ENCODE results near the gene LMO7. TPM values are rescaled to one million over a fixed set of nuclear protein-coding genes. Genes with fewer than 3 reads are reported as not detected.

The LMO7 gene
- total and polyA plus RNA-seq, 3 donors from 2014 or later = 39.1 to 132 (median 111) TPM

DNA sequence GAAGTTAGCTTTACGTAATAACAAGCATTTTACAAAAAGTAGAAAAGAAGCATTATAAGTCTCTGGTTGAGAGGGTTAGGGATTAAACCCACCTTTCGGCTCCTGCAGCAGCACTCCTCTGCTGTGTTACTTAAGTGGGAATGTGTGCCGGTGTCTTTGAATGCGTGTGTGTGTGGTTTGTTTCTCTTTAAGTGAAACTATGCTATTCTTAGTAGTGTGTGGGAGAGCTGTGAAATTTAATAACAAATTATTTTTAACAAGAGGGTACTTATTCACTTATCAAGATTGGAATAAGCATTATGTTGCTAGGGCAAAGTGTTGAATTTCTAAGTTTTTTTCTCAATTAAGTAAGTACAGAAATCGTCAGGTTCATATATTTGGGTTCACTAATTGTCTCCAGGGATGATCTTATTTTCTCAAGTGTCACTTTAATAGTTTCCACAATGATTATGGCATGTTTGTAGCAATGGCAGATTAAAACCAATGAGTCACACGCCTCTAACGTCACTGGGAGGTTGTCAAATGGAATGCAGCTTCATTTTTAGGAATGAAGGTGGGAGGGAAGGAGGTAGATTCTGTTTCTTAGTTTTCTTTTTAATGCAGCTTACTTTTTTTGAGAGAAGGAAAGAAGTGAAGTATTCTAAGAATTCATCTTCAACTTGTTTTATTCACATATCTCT is 151.3 kb downstream of the LMO7 start:
- peaks cover 21% of the 10 kb centered on the region for H3K4me1 ChIP-seq

DNA sequence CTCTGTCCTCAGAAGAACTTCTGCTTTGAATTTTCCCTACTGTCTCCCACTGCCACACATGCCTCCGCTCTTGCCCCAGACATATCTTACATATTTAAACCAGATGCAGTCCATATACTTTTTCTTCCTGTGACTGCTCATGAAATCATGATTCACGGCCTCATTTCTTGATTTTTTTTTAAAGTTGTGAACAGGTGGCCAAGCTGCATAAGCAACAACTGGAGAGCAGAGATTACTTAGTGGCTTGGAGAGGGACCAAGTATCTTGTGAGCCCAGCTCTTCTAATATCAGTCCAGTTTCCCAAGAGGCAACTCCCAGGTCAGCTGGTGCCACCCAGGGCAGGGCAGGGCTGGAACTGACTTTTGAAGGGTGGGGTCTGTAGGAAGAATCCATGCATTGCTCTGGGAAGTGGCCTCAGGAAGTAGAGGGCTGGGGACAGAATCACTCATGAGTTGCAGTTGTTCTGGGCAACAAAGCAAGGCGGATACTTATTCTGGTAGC is 152.4 kb downstream of the LMO7 start:
- H3K27me3 ChIP-seq = no peaks in the 10 kb centered on the region
- peaks cover 21% of the 10 kb centered on the region for H3K4me1 ChIP-seq
- intact Hi-C loops (cut with DNase I; ENCODE audit: low total_unique reads) = no loop called here
- DNase-seq = no peak
- H3K9me3 ChIP-seq = no peaks in the 10 kb centered on the region
- no peak overlapping the region for H3K4me3 ChIP-seq
- WGBS, 2 donors = 52 to 79% methylated on average over 3 of the region's 3 CpGs
- H3K36me3 ChIP-seq (ENCODE audit: low read depth, missing control alignments) = no peaks in the 10 kb centered on the region
- H3K27ac ChIP-seq = no peak overlapping the region
- TF ChIP-seq, protein P1, sequence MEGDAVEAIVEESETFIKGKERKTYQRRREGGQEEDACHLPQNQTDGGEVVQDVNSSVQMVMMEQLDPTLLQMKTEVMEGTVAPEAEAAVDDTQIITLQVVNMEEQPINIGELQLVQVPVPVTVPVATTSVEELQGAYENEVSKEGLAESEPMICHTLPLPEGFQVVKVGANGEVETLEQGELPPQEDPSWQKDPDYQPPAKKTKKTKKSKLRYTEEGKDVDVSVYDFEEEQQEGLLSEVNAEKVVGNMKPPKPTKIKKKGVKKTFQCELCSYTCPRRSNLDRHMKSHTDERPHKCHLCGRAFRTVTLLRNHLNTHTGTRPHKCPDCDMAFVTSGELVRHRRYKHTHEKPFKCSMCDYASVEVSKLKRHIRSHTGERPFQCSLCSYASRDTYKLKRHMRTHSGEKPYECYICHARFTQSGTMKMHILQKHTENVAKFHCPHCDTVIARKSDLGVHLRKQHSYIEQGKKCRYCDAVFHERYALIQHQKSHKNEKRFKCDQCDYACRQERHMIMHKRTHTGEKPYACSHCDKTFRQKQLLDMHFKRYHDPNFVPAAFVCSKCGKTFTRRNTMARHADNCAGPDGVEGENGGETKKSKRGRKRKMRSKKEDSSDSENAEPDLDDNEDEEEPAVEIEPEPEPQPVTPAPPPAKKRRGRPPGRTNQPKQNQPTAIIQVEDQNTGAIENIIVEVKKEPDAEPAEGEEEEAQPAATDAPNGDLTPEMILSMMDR (IDR thresholded peaks at IDR 0.05) = no peak
- TF ChIP-seq POLR2A (IDR thresholded peaks at IDR 0.05) = no peak

More for the DNA sequence above, 151.3 kb downstream of the LMO7 start:
- no peak for DNase-seq
- H3K4me3 ChIP-seq = no peak overlapping the region
- WGBS, 2 donors = 54 to 69% methylated on average over 7 of the region's 7 CpGs
- H3K9me3 ChIP-seq = no peaks in the 10 kb centered on the region
- intact Hi-C loops (cut with DNase I; ENCODE audit: low total_unique reads) = no loop called here
- no peak for TF ChIP-seq POLR2A (IDR thresholded peaks at IDR 0.05)
- TF ChIP-seq, protein P1 (IDR thresholded peaks at IDR 0.05) = no peak
- H3K27me3 ChIP-seq = no peaks in the 10 kb centered on the region
- no peak overlapping the region for H3K27ac ChIP-seq
- H3K36me3 ChIP-seq (ENCODE audit: low read depth, missing control alignments) = no peaks in the 10 kb centered on the region

DNA sequence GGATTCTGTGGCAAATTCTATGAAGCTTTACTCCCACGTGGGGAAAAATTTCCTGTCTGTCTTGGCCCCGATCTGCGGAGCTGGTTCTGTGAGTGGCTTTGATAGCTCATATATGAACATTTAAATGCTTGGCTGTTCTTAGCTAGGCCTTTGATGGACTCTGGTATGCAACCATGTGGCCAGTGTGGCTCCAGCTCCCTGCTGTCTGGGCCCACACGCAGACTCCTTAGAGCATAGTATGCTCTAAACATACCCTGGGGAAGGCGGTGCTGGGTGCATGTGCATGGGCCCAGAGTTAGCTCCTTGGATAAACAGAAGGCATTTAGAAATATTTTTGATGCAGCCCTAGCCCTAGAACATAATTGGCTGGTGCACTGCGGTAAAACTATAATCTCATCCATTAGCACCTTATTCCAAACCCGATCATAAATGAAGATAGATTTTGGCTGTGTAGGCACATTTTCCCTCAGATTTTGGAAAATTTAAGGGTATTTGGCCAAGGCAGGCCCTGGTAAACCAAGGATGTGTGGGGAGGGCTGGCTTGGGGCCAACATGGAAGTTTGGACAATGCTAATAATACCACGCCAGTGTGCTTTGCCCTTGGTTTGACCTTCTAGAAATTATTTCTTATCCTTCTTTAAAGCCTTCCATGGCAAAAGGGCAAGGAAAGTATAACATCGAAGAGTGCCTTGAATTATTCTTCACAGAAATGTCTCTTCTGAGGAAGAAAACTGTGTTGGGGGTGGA is 153.5 kb downstream of the LMO7 start:
- no peak for DNase-seq
- Histone ChIP-seq H3K4me1 (peaks cover 15% of the 10 kb centered on the region), H3K36me3 (ENCODE audit: low read depth, missing control alignments) (no peaks in the 10 kb centered on the region), H3K27ac (no peak overlapping the region), H3K9me3 (no peaks in the 10 kb centered on the region), H3K27me3 (no peaks in the 10 kb centered on the region), H3K4me3 (no peak overlapping the region)
- intact Hi-C loops (cut with DNase I; ENCODE audit: low total_unique reads) = no loop called here
- WGBS, 2 donors = 63 to 65% methylated on average over 9 of the region's 9 CpGs
- no peak for TF ChIP-seq POLR2A (IDR thresholded peaks at IDR 0.05)
- TF ChIP-seq, protein P1 (IDR thresholded peaks at IDR 0.05) = no peak

DNA sequence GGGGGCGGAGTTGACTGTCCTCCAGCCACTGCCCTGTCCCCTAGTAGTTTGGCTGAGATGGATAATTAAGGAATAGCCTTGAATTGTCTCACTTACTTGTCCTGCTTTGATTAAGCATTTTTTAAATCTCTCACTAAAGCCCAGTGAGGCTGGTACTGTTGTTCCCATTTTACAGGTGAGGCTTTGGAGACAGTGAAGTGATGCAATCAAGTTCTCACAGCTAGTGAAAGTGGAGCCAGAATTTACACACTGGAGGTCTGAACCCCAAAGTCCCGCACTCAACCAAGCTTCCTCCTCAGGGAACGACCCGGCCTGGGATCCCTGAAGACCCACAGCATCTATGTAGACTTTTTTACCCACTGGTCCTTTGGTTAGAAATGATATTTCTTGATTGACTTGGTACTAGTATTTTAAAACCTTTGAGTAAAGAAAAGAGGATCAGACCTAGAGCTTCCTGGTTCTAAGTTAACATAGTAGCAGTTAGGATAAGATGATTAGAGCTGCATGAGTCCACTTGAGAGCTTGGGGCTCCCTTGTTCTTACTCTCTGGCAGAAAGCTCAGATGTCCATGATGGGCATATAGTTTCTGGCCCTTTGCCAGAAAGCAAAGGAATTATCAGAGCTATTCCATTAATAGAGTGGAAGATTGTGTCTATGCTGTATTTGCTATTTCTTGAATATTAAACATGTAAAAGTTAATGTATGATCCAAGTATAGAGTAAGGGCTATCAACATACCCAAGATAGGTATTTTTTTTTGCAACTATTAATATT is 154.3 kb downstream of the LMO7 start:
- intact Hi-C loops (cut with DNase I; ENCODE audit: low total_unique reads) = no loop called here
- Histone ChIP-seq H3K27me3 (no peaks in the 10 kb centered on the region), H3K27ac (no peak overlapping the region), H3K9me3 (no peaks in the 10 kb centered on the region), H3K4me3 (no peak overlapping the region), H3K4me1 (peaks cover 15% of the 10 kb centered on the region), H3K36me3 (ENCODE audit: low read depth, missing control alignments) (no peaks in the 10 kb centered on the region)
- WGBS, 2 donors = 91 to 97% methylated on average over 4 of the region's 4 CpGs
- no peak for TF ChIP-seq POLR2A (IDR thresholded peaks at IDR 0.05)
- TF ChIP-seq, protein P1 (IDR thresholded peaks at IDR 0.05) = no peak
- no peak for DNase-seq

Measured in testis (tissue), 3 donors.